H1 (cell line): Measurements from ENCODE around the gene IFNA14. TPM values are rescaled to one million over a fixed set of nuclear protein-coding genes. Genes with fewer than 3 reads are reported as not detected.
"Not testable (repeated sequence)": the region's sequence is repeated elsewhere in the genome, so short reads cannot be mapped to it uniquely, and the experiment has no call there.

Source experiments
- CTCF ChIA-PET: fragments of 300-600 bp; sonication (Branson Sonifier 250); formaldehyde crosslinking; loops from one replicate; lab custom pipeline; 2021; ENCODE audit not compliant: partially characterized antibody; lab: Charles Lee
- POLR2A ChIA-PET: fragments of 300-600 bp; sonication (Branson Sonifier 250); formaldehyde crosslinking; loops from one replicate; lab custom pipeline; 2021; ENCODE audit warnings: inconsistent platforms; ENCODE audit not compliant: partially characterized antibody; lab: Charles Lee
- DNase-seq, 2 experiments: peaks; one replicate each; pipeline versions ENCODE4 v3.0.0 to v3.0.0-alpha.2; 2010 to 2022; ENCODE audit warnings: low spot score in 2 of 2, low read depth in 1 of 2, mixed read lengths in 1 of 2
- FAIRE-seq: peaks from 2 replicates; lab custom pipeline; 2011; peaks lifted over from hg19 to GRCh38; lab: Jason Lieb, UNC
- H2AFZ ChIP-seq: 2 replicates; pipeline ENCODE4 v1.8.1; 2012; ENCODE audit warnings: low read length, inconsistent platforms
- H2AK5ac ChIP-seq: 2 replicates; pipeline ENCODE4 v1.6.1; 2013; ENCODE audit warnings: low read depth, low read length
- H2BK120ac ChIP-seq: replicated peaks from 2 replicates; pipeline ENCODE3; 2013; ENCODE audit warnings: low read depth, low read length, inconsistent platforms
- H2BK12ac ChIP-seq: 2 replicates; pipeline ENCODE4 v1.6.1; 2013; ENCODE audit warnings: low read depth, low read length
- H2BK15ac ChIP-seq: 2 replicates; pipeline ENCODE4 v1.6.1; 2013; ENCODE audit warnings: low read length
- H2BK20ac ChIP-seq: 2 replicates; pipeline ENCODE4 v1.6.1; 2013; ENCODE audit warnings: low read length
- H2BK5ac ChIP-seq: 2 replicates; pipeline ENCODE4 v1.6.1; 2013; ENCODE audit warnings: low read depth, low read length
- H3K14ac ChIP-seq: 2 replicates; pipeline ENCODE4 v1.6.1; 2013; ENCODE audit warnings: inconsistent platforms; ENCODE audit not compliant: insufficient read length
- H3K18ac ChIP-seq: 2 replicates; pipeline ENCODE4 v1.6.1; 2013; ENCODE audit warnings: low read length; ENCODE audit errors: extremely low read depth
- H3K23ac ChIP-seq: 2 replicates; pipeline ENCODE4 v1.6.1; 2013; ENCODE audit warnings: inconsistent platforms; ENCODE audit not compliant: insufficient read length
- H3K23me2 ChIP-seq: 2 replicates; pipeline ENCODE4 v1.6.1; 2013; ENCODE audit warnings: low read depth, low read length
- H3K27ac ChIP-seq: 2 replicates; pipeline ENCODE4 v1.6.1; 2011; ENCODE audit warnings: low read depth, low read length, inconsistent platforms
- H3K27me3 ChIP-seq, 4 experiments: replicated peaks in 1 of 4; 1 replicate in 1 of 4; 2 replicates in 3 of 4; pipeline versions ENCODE4 v1.6.1 to v1.8.1; 2011 to 2013; ENCODE audit warnings: low read length in 3 of 4, mild to moderate bottlenecking in 3 of 4, inconsistent platforms in 2 of 4, mixed read lengths in 2 of 4, moderate library complexity in 1 of 4; ENCODE audit not compliant: control insufficient read depth in 3 of 4, insufficient read depth in 3 of 4; ENCODE audit errors: extremely low read depth in 1 of 4
- H3K36me3 ChIP-seq, 4 experiments: 2 replicates each; pipeline versions ENCODE4 v1.6.1 to v1.8.1; 2011 to 2013; ENCODE audit warnings: mild to moderate bottlenecking in 4 of 4, low read length in 3 of 4, moderate library complexity in 2 of 4, control low read depth in 1 of 4, inconsistent platforms in 1 of 4; ENCODE audit not compliant: insufficient read depth in 4 of 4, control insufficient read depth in 2 of 4
- H3K4ac ChIP-seq: replicated peaks from 2 replicates; pipeline ENCODE3; 2013; ENCODE audit warnings: low read length, low read depth, mixed read lengths, inconsistent platforms; ENCODE audit not compliant: insufficient read length
- H3K4me1 ChIP-seq, 4 experiments: replicated peaks in 1 of 4; 1 replicate in 1 of 4; 2 replicates in 3 of 4; pipeline versions ENCODE4 v1.6.1 to v1.8.1; 2011 to 2013; ENCODE audit warnings: low read length in 3 of 4, inconsistent platforms in 2 of 4, mixed read lengths in 1 of 4; ENCODE audit not compliant: insufficient read depth in 4 of 4, control insufficient read depth in 3 of 4
- H3K4me2 ChIP-seq, 2 experiments: 2 replicates each; pipeline versions ENCODE4 v1.6.1 to v1.8.1; 2011 to 2013; ENCODE audit warnings: low read depth in 2 of 2, low read length in 2 of 2, control low read depth in 1 of 2, inconsistent platforms in 1 of 2, mild to moderate bottlenecking in 1 of 2; ENCODE audit not compliant: insufficient read depth in 1 of 2
- H3K4me3 ChIP-seq, 4 experiments: fragments of 200-600, 300-600 bp in 1 of 4; sonication (generic), shearing (Covaris generic), sonication (Bioruptor Twin) in 1 of 4; 2 replicates each; pipeline versions ENCODE4 v1.5.1 to v1.8.1; 2011 to 2016; ENCODE audit warnings: low read length in 4 of 4, low read depth in 3 of 4, control low read depth in 2 of 4, inconsistent platforms in 2 of 4, mild to moderate bottlenecking in 2 of 4, mixed read lengths in 1 of 4, moderate library complexity in 1 of 4; ENCODE audit not compliant: insufficient read depth in 2 of 4; ENCODE audit errors: extremely low read depth in 1 of 4
- H3K56ac ChIP-seq: replicated peaks from 2 replicates; pipeline ENCODE3; 2013; ENCODE audit warnings: low read depth, mild to moderate bottlenecking, mixed read lengths, low read length, inconsistent platforms; ENCODE audit not compliant: insufficient read length
- H3K79me1 ChIP-seq: 2 replicates; pipeline ENCODE4 v1.6.1; 2013; ENCODE audit warnings: low read depth, low read length, control low read depth
- H3K79me2 ChIP-seq, 2 experiments: 2 replicates each; pipeline versions ENCODE4 v1.6.1 to v1.8.1; 2012 to 2013; ENCODE audit warnings: low read length in 2 of 2, mild to moderate bottlenecking in 2 of 2, inconsistent platforms in 1 of 2; ENCODE audit not compliant: insufficient read depth in 2 of 2, control insufficient read depth in 1 of 2
- H3K9ac ChIP-seq, 4 experiments: replicated peaks in 1 of 4; 1 replicate in 1 of 4; 2 replicates in 3 of 4; pipeline versions ENCODE4 v1.6.1 to v1.8.1; 2011 to 2013; ENCODE audit warnings: low read depth in 3 of 4, low read length in 3 of 4, control low read depth in 2 of 4, mild to moderate bottlenecking in 2 of 4, moderate library complexity in 2 of 4, inconsistent platforms in 1 of 4; ENCODE audit errors: extremely low read depth in 1 of 4
- H3K9me3 ChIP-seq, 2 experiments: 2 replicates each; pipeline versions ENCODE4 v1.6.1 to v1.8.1; 2012 to 2013; ENCODE audit warnings: mild to moderate bottlenecking in 2 of 2, moderate library complexity in 2 of 2, control low read depth in 1 of 2, inconsistent platforms in 1 of 2, low read depth in 1 of 2, low read length in 1 of 2, mixed read lengths in 1 of 2; ENCODE audit not compliant: insufficient read depth in 2 of 2
- H4K20me1 ChIP-seq, 2 experiments: replicated peaks in 1 of 2; 2 replicates each; pipeline versions ENCODE3 to v1.8.1; 2011 to 2013; ENCODE audit warnings: inconsistent platforms in 2 of 2, low read length in 2 of 2, mild to moderate bottlenecking in 1 of 2; ENCODE audit not compliant: insufficient read depth in 2 of 2, control insufficient read depth in 1 of 2
- H4K5ac ChIP-seq: 2 replicates; pipeline ENCODE4 v1.6.1; 2013; ENCODE audit warnings: low read length, low read depth, mixed read lengths, inconsistent platforms; ENCODE audit not compliant: insufficient read length
- H4K8ac ChIP-seq: 2 replicates; pipeline ENCODE4 v1.8.0; 2013; ENCODE audit warnings: mild to moderate bottlenecking, moderate library complexity, low read length, inconsistent platforms; ENCODE audit not compliant: insufficient read depth; ENCODE audit errors: extremely low read depth
- H4K91ac ChIP-seq: replicated peaks from 2 replicates; pipeline ENCODE3; 2013; ENCODE audit warnings: low read length, mixed read lengths, inconsistent platforms; ENCODE audit not compliant: insufficient read length
- WGBS, 2 experiments: shearing (Covaris generic) in 1 of 2; methylation state at CpG; one replicate each; pipeline versions ENCODE4 v1.1.6 to v1.1.7; 2013 to 2015; ENCODE audit warnings: low lambda C conversion rate in 2 of 2, mixed read lengths in 2 of 2, inconsistent platforms in 1 of 2, low coverage in 1 of 2, missing lambda C conversion rate in 1 of 2; ENCODE audit not compliant: insufficient replicate concordance in 2 of 2, insufficient coverage in 1 of 2, insufficient read length in 1 of 2; ENCODE audit errors: extremely low coverage in 1 of 2, missing lambda C conversion rate in 1 of 2; 5-methylcytosine and 5-hydroxymethylcytosine counted together
- polyA plus RNA-seq, 7 experiments: library from polyadenylated mRNA; depleted of rRNA in 3 of 7; stranded (reverse) in 5 of 7; unstranded in 2 of 7; fragments of >200 nt in 5 of 7; fragments of 200-250 nt in 2 of 7; gene quantifications; 1 replicate in 5 of 7; 2 replicates in 1 of 7; 4 replicates in 1 of 7; pipeline versions ENCODE4 v1.2.1 to v1.2.3, GENCODE V29; 2011 to 2013; ENCODE audit warnings: missing spikeins in 2 of 7, mixed read lengths in 2 of 7
- total RNA-seq: library from RNA; stranded (reverse); fragmentation: NEBNext Ultra II Directional; extraction: Animal tissue kit (Norgen Biotek cat#: 25700); gene quantifications from 2 replicates; pipeline ENCODE4 v1.2.1, GENCODE V29; 2021

IFNA14 gene
- total and polyA plus RNA-seq, 2 of the 8 experiments (the other 6 are each of a cell fraction or from before 2014, with no cell fraction given) = not detected

- H3K79me2 ChIP-seq, H3K4me2 ChIP-seq, H2AK5ac ChIP-seq, H3K4me1 ChIP-seq, H2BK5ac ChIP-seq, H4K8ac ChIP-seq, H3K27me3 ChIP-seq, H3K23me2 ChIP-seq, POLR2A ChIA-PET, H3K4me3 ChIP-seq, H3K18ac ChIP-seq, DNase-seq, H2BK12ac ChIP-seq, H3K79me1 ChIP-seq, H4K20me1 ChIP-seq, H3K56ac ChIP-seq, H3K4ac ChIP-seq, H4K5ac ChIP-seq, H3K27ac ChIP-seq, H4K91ac ChIP-seq, H2BK15ac ChIP-seq, H3K36me3 ChIP-seq, H3K9me3 ChIP-seq, H3K23ac ChIP-seq, FAIRE-seq, H2AFZ ChIP-seq, H2BK20ac ChIP-seq, H3K9ac ChIP-seq, H3K14ac ChIP-seq, H2BK120ac ChIP-seq: not testable (repeated sequence)
- CTCF ChIA-PET = interaction anchor here (2.1 kb wide), 1 partner anchor 24 kb away, joined by 4 read pairs; no protein-coding TSS in a partner anchor
- WGBS, 2 experiments = 99% methylated on average over 3 of the region's 3 CpGs; no CpG with 5 or more reads in 1 of the 2 experiments
Observed at GRCh38 chr9:21207043-21207442, 32.8 kb downstream of the IFNA14 start, which contains the start of gene IFNA10. TSS of gene IFNA10 (minus strand) at chr9:21207143. CDS start at chr9:21207097, 46 bp downstream.
